GM12873 (cell line): ENCODE measurements around the gene SP1.

Experiments
- TF ChIP-seq, protein P1 (sequence below): IDR thresholded peaks from 2 replicates; pipeline ENCODE4 v1.5.1; 2012; ENCODE audit warnings: low read depth, mild to moderate bottlenecking, moderate library complexity, low read length, control low read depth; ENCODE audit not compliant: insufficient read depth; ENCODE audit errors: missing control alignments

SP1 gene

DNA sequence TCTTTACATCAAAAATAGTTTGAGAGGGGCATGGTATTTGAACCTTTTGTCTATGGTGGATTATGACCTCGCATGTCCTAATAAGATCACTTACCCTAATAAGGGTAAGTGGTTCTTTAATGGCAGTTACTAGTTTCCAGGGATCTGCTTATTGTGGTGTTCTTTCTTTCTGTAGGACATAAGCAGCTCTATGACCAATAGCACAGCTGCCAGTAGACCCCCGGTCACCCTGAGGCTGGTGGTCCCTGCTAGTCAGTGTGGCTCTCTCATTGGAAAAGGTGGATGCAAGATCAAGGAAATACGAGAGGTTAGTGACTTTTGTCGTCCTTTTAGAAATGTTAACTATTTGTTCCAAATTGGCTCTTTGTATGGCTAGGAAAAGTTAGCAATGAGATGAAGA, 79.1 kb downstream of the SP1 start:
- TF ChIP-seq, protein P1, sequence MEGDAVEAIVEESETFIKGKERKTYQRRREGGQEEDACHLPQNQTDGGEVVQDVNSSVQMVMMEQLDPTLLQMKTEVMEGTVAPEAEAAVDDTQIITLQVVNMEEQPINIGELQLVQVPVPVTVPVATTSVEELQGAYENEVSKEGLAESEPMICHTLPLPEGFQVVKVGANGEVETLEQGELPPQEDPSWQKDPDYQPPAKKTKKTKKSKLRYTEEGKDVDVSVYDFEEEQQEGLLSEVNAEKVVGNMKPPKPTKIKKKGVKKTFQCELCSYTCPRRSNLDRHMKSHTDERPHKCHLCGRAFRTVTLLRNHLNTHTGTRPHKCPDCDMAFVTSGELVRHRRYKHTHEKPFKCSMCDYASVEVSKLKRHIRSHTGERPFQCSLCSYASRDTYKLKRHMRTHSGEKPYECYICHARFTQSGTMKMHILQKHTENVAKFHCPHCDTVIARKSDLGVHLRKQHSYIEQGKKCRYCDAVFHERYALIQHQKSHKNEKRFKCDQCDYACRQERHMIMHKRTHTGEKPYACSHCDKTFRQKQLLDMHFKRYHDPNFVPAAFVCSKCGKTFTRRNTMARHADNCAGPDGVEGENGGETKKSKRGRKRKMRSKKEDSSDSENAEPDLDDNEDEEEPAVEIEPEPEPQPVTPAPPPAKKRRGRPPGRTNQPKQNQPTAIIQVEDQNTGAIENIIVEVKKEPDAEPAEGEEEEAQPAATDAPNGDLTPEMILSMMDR: no peak

DNA sequence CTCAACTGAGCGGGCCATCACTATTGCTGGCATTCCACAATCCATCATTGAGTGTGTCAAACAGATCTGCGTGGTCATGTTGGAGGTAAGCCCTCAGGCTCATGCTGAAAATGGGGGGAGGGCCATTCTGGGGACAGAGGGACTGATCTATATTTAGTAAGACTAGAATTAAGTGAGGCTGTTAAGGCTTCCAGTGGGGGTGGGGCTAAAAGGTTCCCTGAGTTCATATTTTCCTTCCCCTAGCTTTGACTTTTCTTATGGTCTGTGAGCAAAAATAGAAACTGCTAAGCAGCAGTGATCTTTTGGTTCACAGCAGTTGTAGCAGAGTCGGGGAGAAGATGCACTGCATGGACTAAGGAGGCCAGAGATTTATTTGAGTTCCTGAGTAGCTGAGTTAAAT, 81.1 kb downstream of the SP1 start:
- TF ChIP-seq, protein P1: no peak

DNA sequence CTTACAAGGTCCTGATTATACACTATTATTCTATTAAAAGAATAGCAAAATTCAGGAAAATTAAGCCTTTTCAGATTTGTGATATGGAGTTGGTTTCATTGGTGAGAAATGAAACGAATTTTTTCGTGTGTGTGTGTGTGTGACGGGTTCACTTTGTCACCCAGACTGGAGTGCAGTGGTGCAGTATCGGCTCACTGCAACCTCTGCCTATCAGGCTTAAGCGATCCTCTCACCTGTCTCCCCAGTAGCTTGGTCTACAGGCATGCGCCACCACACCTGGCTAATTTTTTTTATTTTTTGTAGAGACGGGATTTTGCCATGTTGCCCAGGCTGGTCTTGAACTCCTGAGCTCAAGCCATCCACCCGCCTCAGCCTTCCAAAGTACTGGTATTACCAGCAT, 81.6 kb downstream of the SP1 start:
- TF ChIP-seq, protein P1: no peak

DNA sequence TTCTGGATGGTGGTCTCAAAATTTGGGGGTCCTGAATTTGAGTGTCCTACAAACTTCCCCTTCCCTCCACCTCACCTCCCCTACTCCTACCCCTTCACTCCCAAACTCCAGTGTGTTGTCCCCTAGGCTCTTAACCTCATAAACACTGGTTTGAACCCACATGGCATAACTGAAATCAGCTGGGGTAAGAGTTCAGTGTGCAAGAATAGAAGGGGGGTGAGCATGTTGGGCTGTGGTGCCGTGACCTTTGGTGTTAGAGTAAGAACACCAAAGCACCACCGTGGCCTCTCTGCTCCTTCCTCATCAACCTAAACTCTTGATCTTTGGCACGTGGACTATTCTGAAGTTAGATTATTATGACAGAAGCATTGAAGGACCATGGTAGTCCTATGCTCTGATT, 83.0 kb downstream of the SP1 start:
- TF ChIP-seq, protein P1: no peak

DNA sequence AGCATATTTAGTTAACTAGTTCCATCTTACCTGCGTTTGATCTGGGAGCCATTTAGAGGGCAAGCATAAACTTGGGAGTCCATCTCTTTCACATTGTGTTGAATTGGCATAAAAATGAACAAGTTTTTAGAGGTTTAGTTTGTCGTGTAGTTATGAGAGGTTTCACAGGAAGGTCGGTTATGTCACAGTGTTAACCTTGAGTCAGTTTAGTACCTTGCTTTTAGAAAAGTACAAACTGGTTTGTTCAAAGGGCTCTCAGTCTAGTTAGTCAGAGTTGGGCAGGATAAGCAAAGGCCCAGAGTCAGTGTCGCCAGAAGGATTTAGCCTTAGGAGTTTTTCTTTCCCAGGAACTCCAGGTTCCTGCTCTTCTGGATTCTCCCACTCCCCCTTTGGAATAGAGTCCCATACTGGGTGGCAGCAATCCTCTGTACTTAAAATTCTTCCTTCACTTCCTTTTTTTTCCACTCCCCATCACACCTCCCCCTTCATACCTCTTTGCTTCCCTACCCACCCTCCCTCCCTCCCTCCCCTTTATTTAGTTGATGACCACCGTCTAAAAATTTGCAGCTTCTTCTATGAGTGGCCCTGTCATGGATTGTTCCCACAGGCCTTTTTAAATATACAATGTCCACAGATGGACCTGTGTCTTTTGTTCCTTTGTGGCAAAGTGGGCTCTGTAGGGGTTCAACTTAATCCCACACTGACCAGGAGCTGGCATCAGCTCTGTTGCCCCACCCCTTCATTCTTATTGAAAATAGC, 84.0 kb downstream of the SP1 start:
- TF ChIP-seq, protein P1: no peak

DNA sequence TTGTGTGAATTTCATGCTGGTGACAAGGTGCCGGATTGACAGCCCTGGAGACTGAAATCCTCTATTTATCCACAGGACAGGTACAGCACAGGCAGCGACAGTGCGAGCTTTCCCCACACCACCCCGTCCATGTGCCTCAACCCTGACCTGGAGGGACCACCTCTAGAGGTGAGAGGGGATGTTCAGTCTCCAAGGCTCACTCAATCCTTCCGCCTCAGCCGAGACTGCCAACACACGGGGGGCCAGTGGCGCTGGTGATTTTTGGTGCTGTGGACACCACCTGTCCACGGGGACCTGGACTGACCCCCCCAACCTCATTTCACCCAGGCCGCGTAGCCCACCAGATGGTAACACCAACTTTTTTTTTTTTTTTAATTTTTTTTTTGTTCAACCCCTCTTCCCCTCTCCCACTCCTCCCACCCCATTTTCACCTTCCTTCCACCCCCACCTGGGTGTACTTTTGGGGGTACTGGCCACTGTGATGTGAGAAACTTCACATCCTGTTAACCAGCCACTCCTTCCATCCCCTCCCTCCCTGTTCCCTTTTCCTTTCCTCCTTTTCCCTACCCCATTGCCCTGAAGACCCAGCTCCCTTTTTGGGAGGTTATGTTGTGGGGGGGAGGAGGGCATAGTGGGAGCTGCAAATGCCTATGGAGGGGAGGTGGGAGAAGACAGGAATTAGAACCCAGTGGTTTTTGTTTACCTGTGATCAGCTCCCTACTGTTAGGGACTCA, 84.9 kb downstream of the SP1 start:
- TF ChIP-seq, protein P1: no peak

DNA sequence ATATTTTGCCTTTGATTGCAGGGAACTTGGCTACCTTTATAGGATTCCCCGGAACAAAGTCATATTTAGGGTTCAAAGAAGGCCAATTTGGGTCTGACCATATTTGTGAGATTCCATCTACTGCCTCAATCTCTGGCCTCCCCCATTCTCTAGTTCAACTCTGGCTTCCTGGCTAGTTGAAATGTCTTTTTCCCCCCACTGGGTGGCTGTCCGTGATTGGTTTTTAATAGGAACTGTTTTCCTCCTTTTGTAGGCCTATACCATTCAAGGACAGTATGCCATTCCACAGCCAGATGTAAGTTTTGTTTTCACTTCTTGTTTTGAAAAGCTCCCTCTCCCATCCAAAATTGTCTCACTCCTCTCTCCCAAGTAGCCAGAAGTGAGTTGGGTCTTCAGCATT, 85.7 kb downstream of the SP1 start:
- TF ChIP-seq, protein P1: no peak
